ENCODE measurements around the gene MLPH.

- TF ChIP-seq GATA3 (IDR thresholded peaks at IDR 0.05; ENCODE audit: low read depth, low read length) (no peak), GATA2 (IDR thresholded peaks at IDR 0.05; ENCODE audit: low read depth, low read length) (no peak)
These were observed 1.2 kb upstream of the MLPH start for GRCh38 chr2:237485844-237486243.
